Neural crest cell (in vitro differentiated cells): ENCODE measurements around the gene DIAPH2. TPM values are rescaled to one million over a fixed set of nuclear protein-coding genes. Genes with fewer than 3 reads are reported as not detected.

Source experiments
- DNase-seq: peaks from one replicate; pipeline ENCODE4 v3.0.0; 2021; ENCODE audit warnings: low read depth, mixed read lengths, low spot score
- H3K27ac Mint-ChIP-seq: one replicate; pipeline ENCODE4 v1.8.0; 2021; ENCODE audit warnings: mild to moderate bottlenecking, mixed read lengths; ENCODE audit not compliant: unreplicated experiment
- H3K27me3 Mint-ChIP-seq: 2 replicates; pipeline ENCODE4 v1.8.0; 2021; ENCODE audit warnings: low read depth, mild to moderate bottlenecking, mixed read lengths
- H3K36me3 Mint-ChIP-seq: 2 replicates; pipeline ENCODE4 v1.8.0; 2021; ENCODE audit warnings: low read depth, mild to moderate bottlenecking, mixed read lengths
- H3K4me1 Mint-ChIP-seq: 2 replicates; pipeline ENCODE4 v1.8.0; 2021; ENCODE audit warnings: mixed read lengths
- H3K4me3 Mint-ChIP-seq: one replicate; pipeline ENCODE4 v1.8.0; 2021; ENCODE audit warnings: mild to moderate bottlenecking, mixed read lengths
- H3K9me3 Mint-ChIP-seq: 2 replicates; pipeline ENCODE4 v1.8.0; 2021; ENCODE audit warnings: mixed read lengths
- CTCF ChIP-seq: fragments of 200-600 bp; sonication (generic); conservative IDR thresholded peaks from 2 replicates; pipeline ENCODE4 v1.5.0; 2021; ENCODE audit warnings: antibody characterized with exemption, mild to moderate bottlenecking
- total RNA-seq: library from RNA; stranded (reverse); gene quantifications from 2 replicates; pipeline ENCODE4 v1.2.1, GENCODE V29; 2021

DIAPH2 gene
- total RNA-seq, 1 donor from 2014 or later = 8.4 TPM

- no peaks in the 10 kb centered on the region for H3K36me3 Mint-ChIP-seq
- H3K4me3 Mint-ChIP-seq = no peak overlapping the region
- H3K27ac Mint-ChIP-seq = no peak overlapping the region
- H3K27me3 Mint-ChIP-seq = no peaks in the 10 kb centered on the region
- peaks cover 2% of the 10 kb centered on the region for H3K9me3 Mint-ChIP-seq
- DNase-seq = no peak
- no peak for TF ChIP-seq CTCF
- H3K4me1 Mint-ChIP-seq = peaks cover 16% of the 10 kb centered on the region
These were observed 471.2 kb downstream of the DIAPH2 start for GRCh38 chrX:97155816-97156215.

GRCh38 chrX:97158269-97158668 is 473.6 kb downstream of the DIAPH2 start:
- Mint-ChIP-seq H3K36me3 (no peaks in the 10 kb centered on the region), H3K27ac (no peak overlapping the region), H3K4me3 (no peak overlapping the region), H3K9me3 (no peaks in the 10 kb centered on the region), H3K27me3 (no peaks in the 10 kb centered on the region), H3K4me1 (peaks cover 16% of the 10 kb centered on the region)
- no peak for TF ChIP-seq CTCF
- DNase-seq = no peak

- DNase-seq = peak; percentile 1
- no peak for TF ChIP-seq CTCF
- Mint-ChIP-seq H3K27ac (peak overlapping the region; percentile 89), H3K36me3 (no peaks in the 10 kb centered on the region), H3K4me1 (peaks cover 16% of the 10 kb centered on the region), H3K9me3 (no peaks in the 10 kb centered on the region), H3K4me3 (peak overlapping the region; percentile 66), H3K27me3 (no peaks in the 10 kb centered on the region)
These were observed 475.5 kb downstream of the DIAPH2 start for GRCh38 chrX:97159916-97160800.

- H3K36me3 Mint-ChIP-seq = peaks cover 4% of the 10 kb centered on the region
- no peaks in the 10 kb centered on the region for H3K27me3 Mint-ChIP-seq
- no peak overlapping the region for H3K27ac Mint-ChIP-seq
- no peak for TF ChIP-seq CTCF
- DNase-seq = no peak
- H3K4me1 Mint-ChIP-seq = no peaks in the 10 kb centered on the region
- H3K4me3 Mint-ChIP-seq = no peak overlapping the region
- H3K9me3 Mint-ChIP-seq = no peaks in the 10 kb centered on the region
These were observed 482.7 kb downstream of the DIAPH2 start for GRCh38 chrX:97167333-97167732.

GRCh38 chrX:97168646-97169045 is 484.0 kb downstream of the DIAPH2 start:
- Mint-ChIP-seq H3K9me3 (no peaks in the 10 kb centered on the region), H3K27ac (no peak overlapping the region)
- DNase-seq = no peak

More at GRCh38 chrX:97168646-97169045, 484.0 kb downstream of the DIAPH2 start:
- TF ChIP-seq CTCF = no peak
- Mint-ChIP-seq H3K36me3 (peaks cover 4% of the 10 kb centered on the region), H3K4me3 (no peak overlapping the region), H3K27me3 (no peaks in the 10 kb centered on the region), H3K4me1 (no peaks in the 10 kb centered on the region)
